ENCODE results near the gene MYH6. TPM values are rescaled to one million over a fixed set of nuclear protein-coding genes. Genes with fewer than 3 reads are reported as not detected.

Gene MYH6
- total and polyA plus RNA-seq, 3 donors from 2014 or later = 0.12 to 0.44 (median 0.39) TPM

GRCh38 chr14:23382276-23382675, 25.8 kb downstream of the MYH6 start:
- no peak overlapping the region for H3K4me3 ChIP-seq
- 84 to 97% methylated on average over 3 to 6 of the region's 6 CpGs for WGBS, 2 donors
- H3K36me3 ChIP-seq (ENCODE audit: low read depth, missing control alignments) = no peaks in the 10 kb centered on the region
- peaks cover 4% of the 10 kb centered on the region for H3K4me1 ChIP-seq
- H3K27me3 ChIP-seq = no peaks in the 10 kb centered on the region
- H3K9me3 ChIP-seq = no peaks in the 10 kb centered on the region
- TF ChIP-seq POLR2A (IDR thresholded peaks at IDR 0.05) (no peak), CTCF (IDR thresholded peaks at IDR 0.05) (no peak)
- H3K27ac ChIP-seq = no peak overlapping the region
- intact Hi-C loops (cut with DNase I; ENCODE audit: low total_unique reads) = no loop called here
- no peak for DNase-seq

DNA sequence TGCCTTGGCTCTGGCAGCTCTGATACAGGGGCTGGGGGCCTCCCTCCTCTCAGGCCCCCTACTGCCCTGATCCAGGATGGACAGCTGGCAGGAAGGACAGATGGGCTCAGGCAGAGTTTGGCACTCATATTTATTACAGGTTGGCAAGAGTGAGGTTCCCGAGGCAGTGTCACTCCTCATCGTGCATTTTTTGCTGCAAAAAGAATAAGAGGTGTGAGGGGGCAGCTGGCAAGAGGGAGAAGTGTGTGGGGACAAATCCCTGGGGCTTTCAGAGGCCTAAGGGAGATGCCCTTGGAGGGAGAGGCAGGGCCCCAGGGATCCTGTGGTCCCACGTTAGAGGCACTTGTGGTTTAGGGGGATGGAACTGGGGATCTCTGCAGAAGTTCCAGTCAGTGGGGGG, 26.2 kb downstream of the MYH6 start:
- no peak overlapping the region for H3K27ac ChIP-seq
- 73 to 80% methylated on average over 3 of the region's 3 CpGs for WGBS, 2 donors
- H3K9me3 ChIP-seq = no peaks in the 10 kb centered on the region
- H3K4me3 ChIP-seq = no peak overlapping the region
- H3K27me3 ChIP-seq = no peaks in the 10 kb centered on the region
- DNase-seq = no peak
- intact Hi-C loops (cut with DNase I; ENCODE audit: low total_unique reads) = no loop called here
- TF ChIP-seq POLR2A (IDR thresholded peaks at IDR 0.05) = no peak
- no peak for TF ChIP-seq CTCF (IDR thresholded peaks at IDR 0.05)
- peaks cover 4% of the 10 kb centered on the region for H3K4me1 ChIP-seq
- H3K36me3 ChIP-seq (ENCODE audit: low read depth, missing control alignments) = no peaks in the 10 kb centered on the region

- Histone ChIP-seq H3K27ac (no peak overlapping the region), H3K4me3 (no peak overlapping the region), H3K9me3 (no peaks in the 10 kb centered on the region), H3K36me3 (ENCODE audit: low read depth, missing control alignments) (no peaks in the 10 kb centered on the region), H3K4me1 (peaks cover 4% of the 10 kb centered on the region), H3K27me3 (no peaks in the 10 kb centered on the region)
- 61 to 76% methylated on average over 4 of the region's 4 CpGs for WGBS, 2 donors
- TF ChIP-seq POLR2A (IDR thresholded peaks at IDR 0.05) (no peak), CTCF (IDR thresholded peaks at IDR 0.05) (no peak)
- intact Hi-C loops (cut with DNase I; ENCODE audit: low total_unique reads) = no loop called here
- DNase-seq = no peak
Observed at GRCh38 chr14:23380976-23381375, 27.1 kb downstream of the MYH6 start.

DNA sequence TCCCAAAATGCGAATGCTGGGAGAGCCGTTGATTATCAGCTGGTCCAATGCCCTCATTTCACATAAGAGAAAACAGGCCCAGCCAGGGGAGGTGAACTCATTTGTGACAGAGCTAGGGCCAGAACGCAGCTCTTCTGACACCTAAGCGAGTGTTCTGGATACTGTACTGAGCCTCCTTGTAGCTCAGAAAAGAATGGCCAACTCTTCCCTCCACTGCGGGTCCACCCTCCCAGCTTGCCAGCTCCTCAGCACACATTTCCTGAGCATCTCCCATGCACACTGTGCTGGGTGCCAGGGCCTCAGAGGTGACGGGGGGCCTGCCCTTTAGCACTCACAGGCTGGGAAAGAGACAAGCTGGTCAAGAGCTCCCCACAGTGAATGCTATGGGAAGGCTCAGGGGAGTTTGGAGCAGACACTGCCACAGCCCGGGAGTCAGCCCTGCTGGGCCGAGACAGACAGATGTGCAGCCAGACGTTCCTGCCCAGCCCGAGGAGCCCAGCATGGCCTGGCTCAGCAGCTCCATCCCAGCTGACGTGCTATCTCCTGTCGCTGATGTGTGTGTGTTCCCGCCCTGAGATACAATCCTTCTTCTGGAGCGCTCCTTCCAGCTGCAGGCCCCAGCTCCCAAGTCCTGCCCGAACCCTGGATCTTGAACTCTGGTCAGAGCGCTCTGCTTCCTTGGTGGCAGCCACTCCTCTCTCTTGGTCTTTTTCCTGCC, 27.7 kb downstream of the MYH6 start:
- TF ChIP-seq CTCF (IDR thresholded peaks at IDR 0.05) (no peak), POLR2A (IDR thresholded peaks at IDR 0.05) (no peak)
- no peaks in the 10 kb centered on the region for H3K36me3 ChIP-seq (ENCODE audit: low read depth, missing control alignments)
- H3K4me1 ChIP-seq = peaks cover 4% of the 10 kb centered on the region
- H3K4me3 ChIP-seq = no peak overlapping the region
- 45 to 52% methylated on average over 13 to 14 of the region's 16 CpGs for WGBS, 2 donors
- no peaks in the 10 kb centered on the region for H3K27me3 ChIP-seq
- no peak for DNase-seq
- no peaks in the 10 kb centered on the region for H3K9me3 ChIP-seq
- intact Hi-C loops (cut with DNase I; ENCODE audit: low total_unique reads) = no loop called here
- no peak overlapping the region for H3K27ac ChIP-seq
